Measurements from ENCODE around the gene TRAPPC11.

TRAPPC11 gene

DNA sequence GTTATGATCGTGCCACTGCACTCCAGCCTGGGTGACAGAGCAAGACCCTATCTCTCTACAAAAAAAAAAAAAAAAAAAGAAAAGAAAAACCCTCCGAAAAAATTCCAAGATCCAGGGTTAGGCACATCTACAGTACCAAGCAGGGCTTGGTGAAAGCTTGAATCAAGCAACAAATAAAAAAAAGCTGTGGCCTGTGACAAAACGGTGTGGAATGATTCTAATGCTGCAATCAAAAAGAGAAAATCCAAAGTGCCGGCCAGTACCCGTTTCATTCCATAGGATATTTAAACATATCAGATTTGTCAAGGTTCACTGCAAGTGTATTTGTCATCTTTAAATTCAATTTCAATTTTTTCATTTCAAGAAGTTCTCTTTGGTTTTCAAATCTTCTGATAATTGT, 20.7 kb upstream of the TRAPPC11 start:
- no peak for DNase-seq

DNA sequence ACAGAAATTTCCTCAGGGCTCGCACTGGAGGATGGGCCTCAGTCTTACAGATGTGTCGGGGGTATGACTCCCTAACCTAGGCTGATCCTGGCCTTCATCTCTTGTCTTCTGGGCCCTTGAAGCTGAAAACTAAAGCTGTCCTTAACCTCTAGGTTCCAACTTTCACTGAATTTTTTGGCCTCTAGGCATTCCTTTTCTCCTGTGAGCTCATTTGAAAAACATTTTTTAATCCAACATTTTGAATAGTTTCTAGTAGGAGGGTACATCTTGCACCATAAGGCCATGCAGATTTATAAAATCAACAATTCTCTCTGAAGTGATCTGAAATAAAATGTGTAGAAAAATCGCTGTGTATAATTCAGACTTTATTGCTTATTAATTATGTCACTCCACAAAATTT, 19.8 kb upstream of the TRAPPC11 start:
- no peak for DNase-seq

DNA sequence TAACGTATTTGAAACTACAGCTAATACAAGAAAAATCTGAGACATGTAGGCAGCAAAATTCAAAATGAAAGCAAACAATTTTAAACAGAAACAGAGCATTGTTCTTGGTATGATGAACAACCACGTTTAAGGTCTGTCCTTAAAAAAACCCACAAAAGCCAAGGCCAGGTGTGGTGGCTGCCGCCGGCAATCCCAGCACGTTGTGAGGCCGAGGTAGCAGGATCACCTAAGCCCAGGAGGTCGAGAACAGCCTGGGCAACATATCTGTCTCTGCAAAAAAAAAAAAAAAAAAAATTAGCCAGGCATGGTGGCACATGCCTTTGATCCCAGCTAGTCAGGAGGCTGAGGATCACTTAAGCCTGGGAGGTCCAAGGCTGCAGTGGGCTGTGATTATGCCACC, 13.8 kb upstream of the TRAPPC11 start:
- DNase-seq: no peak

DNA sequence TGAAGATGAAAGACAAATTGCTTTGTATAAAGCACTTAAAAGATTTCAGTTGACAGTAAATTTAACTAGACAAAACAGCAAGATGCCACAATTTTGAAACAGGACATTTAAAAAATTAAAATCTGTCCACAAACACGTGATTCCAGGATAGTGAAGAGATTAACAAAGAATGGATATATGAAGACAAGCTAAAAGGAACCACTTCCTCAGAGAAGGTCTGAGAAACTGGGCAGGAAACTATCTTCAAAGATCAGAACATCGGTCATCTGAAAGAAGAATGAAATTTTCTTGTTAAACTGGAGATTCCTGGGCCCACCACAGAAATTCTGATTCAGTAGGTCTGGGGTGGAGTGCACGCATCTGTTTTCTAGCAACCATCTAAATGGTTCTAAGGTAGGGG, 1.5 kb upstream of the TRAPPC11 start:
- DNase-seq: no peak

DNA sequence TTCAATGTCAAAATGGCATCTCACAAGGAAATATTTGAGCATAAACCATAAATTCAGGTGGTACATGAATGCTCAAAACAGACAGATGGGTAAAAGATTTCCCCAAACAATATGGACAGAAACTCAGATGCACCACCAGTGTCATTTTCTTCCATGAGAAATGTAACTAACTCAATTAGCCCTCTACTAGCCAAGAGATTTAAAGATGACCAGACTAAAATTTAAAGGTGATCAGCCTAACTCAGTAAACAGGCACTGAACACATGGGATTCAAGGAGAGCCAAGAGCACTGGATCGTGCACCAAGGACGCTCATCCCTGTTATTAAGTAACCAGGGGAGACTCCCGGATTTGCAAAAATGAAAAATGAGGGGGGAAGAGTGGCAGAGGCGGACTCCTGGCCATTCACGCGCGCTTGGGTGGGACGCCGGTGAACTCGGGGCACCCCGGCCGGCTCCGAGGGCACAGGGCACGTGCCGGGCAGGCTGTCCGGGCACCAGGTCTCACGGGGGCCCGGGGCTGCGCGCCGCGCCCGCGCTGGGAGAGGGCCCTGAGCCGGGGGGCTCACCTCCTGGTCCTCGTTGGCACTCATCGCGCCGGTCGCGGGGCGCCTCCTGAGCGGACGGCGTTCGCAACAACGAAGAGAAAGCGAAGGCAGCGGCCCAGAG, 598 bp upstream of the TRAPPC11 start:
- no peak for DNase-seq

DNA sequence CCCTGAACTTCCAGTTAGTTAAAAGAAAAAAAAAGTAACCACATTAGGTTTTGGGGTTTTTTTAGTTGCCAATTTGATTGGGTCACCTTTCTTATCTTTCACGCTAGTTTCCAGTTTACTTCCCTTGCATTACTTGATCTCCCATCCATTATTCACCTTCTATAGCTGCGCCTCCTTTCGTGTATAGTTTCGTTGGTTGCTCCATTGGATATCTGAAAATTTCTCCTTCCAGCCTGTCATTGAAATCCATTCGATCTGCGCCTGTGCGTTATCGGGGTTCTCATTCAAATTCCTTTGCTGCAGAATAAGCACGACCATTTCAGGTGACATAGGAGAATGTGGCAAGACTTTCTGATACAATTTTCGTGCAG, 764 bp downstream of the TRAPPC11 start:
- DNase-seq: no peak

- DNase-seq: no peak
Observed at GRCh38 chr4:183666088-183666487, 7.0 kb downstream of the TRAPPC11 start.

DNA sequence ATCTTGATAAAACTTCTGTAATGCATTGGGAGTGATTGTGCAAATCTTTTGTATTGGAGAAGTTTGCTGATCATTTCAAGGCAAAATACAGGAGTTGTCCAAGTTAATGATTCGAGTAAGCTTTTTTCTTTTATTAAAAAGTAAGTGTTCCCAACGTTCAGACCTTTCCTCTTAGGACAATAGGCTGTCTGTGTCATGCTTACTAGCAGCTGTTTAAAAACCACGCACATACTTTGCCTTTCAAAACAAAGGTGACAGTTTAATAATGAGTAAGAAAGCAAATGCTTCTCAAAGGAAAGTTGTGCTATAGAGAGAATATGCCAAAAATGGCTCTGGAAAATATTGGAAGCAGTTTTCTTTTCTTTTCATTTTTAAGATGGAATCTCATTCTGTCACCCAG, 11.2 kb downstream of the TRAPPC11 start:
- DNase-seq: no peak

DNA sequence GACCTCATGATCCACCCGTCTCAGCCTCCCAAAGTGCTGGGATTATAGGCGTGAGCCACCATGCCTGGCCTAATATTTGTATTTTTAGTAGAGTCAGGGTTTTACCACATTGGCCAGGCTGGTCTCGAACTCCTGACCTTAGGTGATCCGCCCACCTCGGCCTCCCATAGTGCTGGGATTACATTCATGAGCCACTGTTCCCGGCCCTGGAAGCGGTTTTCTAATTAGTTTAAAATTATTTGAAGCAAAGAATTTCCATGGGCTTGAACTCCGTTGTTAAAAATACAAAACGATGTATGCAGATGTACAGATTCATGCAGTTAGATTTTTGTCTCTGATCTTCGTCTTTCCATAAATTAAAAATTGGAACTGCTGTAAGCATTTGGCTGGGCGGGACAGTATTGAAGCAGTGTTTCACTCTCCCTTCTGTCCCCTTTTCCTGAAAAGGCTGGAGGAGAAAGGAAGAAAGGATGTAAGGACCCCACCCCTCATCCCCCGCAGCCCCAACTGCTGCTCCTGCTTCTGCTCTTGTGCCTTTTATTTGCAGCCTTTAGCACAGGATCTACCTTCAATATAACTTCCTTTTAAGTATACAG, 12.0 kb downstream of the TRAPPC11 start:
- DNase-seq: no peak

- no peak for DNase-seq
Observed at GRCh38 chr4:183674153-183674552, 15.1 kb downstream of the TRAPPC11 start.

GRCh38 chr4:183675625-183676024, 16.5 kb downstream of the TRAPPC11 start:
- no peak for DNase-seq

- DNase-seq: no peak
Observed at GRCh38 chr4:183681119-183681518, 22.0 kb downstream of the TRAPPC11 start.

DNA sequence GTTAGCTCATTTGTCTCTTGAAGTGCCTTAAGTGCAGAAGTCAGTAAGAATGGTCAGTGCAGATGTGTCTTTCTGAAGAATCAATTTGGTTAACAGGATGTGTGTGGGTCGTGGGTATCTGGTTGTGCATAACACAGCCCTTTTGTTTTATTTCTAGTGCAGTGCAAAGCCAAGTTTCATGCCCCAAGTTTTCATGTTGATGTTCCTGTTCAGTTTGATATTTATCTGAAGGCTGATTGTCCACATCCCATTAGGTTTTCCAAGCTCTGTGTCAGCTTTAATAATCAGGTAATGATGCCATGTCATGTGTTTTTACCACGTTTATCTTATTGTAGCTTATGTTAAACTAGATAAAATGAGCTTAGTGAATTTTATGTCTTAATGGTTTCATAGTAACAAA, 27.4 kb downstream of the TRAPPC11 start:
- no peak for DNase-seq

DNA sequence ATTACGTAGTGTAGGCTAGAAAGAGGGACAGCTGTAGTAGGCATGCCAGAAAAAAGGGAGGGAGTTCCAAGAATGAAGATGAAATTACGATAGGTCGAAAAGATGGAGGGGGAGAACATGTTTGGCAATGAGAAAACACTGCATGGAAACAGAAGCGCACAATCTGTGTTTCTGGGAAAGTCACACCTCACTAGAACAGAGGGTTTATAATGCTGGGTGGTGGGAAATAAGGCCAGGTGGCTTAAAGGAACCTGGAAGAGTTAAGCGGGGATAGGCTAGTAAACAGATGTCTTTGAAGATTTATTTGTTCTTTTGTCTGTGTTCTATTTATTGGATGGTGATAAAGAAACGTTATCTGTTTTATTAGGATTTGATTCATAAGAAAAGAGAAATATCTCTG, 29.1 kb downstream of the TRAPPC11 start:
- DNase-seq: no peak

GRCh38 chr4:183691006-183691405, 31.9 kb downstream of the TRAPPC11 start:
- no peak for DNase-seq

DNA sequence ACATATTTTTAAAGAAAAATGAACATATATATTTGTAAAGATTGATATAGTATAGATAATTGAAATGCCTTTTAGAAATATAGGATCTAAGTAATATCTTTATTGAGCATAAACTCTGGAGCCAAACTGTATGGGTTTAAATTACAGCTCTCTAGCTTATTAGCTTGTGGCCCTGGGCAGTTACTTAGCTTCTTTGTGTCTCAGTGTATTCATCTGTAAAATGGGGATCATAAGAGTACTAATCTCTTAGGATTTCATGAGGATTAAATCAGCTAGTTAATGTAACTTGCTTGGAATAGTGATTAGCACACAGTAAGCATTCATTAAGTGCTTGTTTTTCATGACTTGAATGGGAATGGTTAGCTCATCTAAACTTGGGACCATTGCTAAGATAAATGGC, 32.8 kb downstream of the TRAPPC11 start:
- DNase-seq: no peak

GRCh38 chr4:183698909-183699308, 39.8 kb downstream of the TRAPPC11 start:
- no peak for DNase-seq

- DNase-seq: no peak
Observed at GRCh38 chr4:183700407-183700806, 41.3 kb downstream of the TRAPPC11 start.

DNA sequence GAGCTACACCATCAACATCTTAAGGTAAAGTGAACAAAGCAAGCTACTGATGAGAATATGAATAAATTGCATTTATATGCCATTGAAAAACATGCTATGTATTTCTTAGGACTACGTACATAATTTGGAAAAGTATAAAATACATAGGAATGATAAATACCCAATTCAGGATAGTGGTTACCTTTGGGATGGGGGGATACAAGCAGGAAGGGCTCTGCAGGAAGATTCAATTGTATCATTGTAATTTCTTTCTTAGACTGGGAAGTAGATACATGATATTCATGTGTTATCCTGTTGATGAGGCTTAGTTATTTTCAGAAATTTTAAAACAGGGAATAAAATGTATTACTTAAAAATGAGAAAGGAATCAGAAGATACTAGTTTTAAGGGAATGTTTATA, 43.4 kb downstream of the TRAPPC11 start:
- DNase-seq: no peak

DNA sequence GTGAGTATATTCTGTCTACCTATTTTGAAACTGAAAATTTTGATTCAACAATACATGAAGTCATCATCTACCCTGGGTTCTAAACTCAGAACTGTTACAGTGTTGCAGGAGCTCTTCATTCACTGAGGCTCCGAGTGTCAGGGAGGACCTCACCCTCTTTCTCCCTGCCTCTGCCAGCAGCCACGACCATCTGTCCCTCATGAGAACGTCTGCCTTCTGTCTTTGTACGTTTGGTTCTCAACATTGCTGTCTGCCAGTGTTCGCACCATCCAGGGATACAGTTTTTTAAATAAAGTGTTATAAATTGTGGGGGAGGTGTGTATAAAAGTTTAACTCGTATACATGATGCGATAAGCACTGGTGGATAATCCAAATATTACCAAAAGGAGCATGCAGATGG, 55.5 kb downstream of the TRAPPC11 start:
- DNase-seq: no peak

DNA sequence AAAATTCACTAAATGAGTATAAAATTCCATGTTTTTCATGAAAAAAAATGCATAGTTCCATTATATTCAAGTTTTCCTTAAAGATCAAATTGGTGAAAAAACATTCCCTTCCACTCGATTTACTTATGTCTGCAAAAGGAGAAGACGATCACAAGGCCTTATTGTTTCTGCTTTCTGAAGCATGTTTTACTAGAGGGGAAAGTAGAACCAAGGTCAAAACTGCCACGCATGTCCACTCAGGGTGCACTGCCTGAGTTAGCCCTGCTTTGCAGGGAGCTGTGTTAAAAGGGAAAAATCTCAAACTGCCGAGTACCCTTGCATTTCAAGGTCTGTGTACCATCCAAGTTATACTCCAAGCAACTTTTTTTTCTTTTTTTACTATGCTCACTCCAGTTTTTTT, 57.2 kb downstream of the TRAPPC11 start:
- DNase-seq: no peak

DNA sequence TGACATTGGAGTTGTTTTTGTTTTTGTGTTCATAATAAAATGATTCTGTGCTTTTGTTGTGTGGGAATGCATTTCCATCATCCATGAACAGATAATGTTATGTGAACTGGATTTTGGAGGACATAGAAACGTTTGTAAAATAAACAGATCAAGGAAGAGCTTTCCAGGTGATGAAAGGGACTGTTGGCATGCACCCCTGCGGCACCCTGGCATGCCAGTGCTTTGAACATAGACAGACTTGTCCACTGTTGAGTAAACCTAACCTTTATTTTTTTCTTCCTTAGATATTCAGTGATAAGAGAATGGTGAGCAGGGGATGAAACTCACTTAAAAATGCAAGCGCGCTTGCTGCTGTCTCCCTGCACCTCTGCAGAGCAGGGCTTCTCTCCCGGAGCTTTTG, 59.8 kb downstream of the TRAPPC11 start:
- no peak for DNase-seq

GRCh38 chr4:183721207-183722081, 62.4 kb downstream of the TRAPPC11 start:
- DNase-seq: no peak

All from cortex of kidney (tissue), 1 donor.